Measurements from ENCODE around the gene REM1.

GRCh38 chr20:31488115-31488514 is 13.0 kb downstream of the REM1 start:
- TF ChIP-seq REST (IDR thresholded peaks at IDR 0.05; ENCODE audit: unreplicated experiment) = no peak
- no peak for TF ChIP-seq CTCF (conservative IDR thresholded peaks at IDR 0.05; ENCODE audit: low read depth in 2 of 2)
- TF ChIP-seq CREB1 (CRISPR knock-in tag; IDR thresholded peaks at IDR 0.05; ENCODE audit: low read depth) = no peak
- no peak for TF ChIP-seq EZH2phosphoT487 (IDR thresholded peaks at IDR 0.05; ENCODE audit: unreplicated experiment)
- TF ChIP-seq POLR2AphosphoS5 (IDR thresholded peaks at IDR 0.05; ENCODE audit: low read depth) = no peak
- no peak for TF ChIP-seq EZH2 (IDR thresholded peaks at IDR 0.05; ENCODE audit: low read depth, unreplicated experiment)
- TF ChIP-seq JUNB (IDR thresholded peaks at IDR 0.05; ENCODE audit: unreplicated experiment) = no peak
- TF ChIP-seq ZNF331 (CRISPR knock-in tag; IDR thresholded peaks at IDR 0.05; ENCODE audit: low read depth) = no peak

All from GM23338 (cell line).